ENCODE results near the gene KCNIP4.
"Not testable (repeated sequence)": the region's sequence is repeated elsewhere in the genome, so short reads cannot be mapped to it uniquely, and the experiment has no call there.

KCNIP4 gene

GRCh38 chr4:20829617-20830357, 1118.8 kb downstream of the KCNIP4 start:
- FAIRE-seq, result no peak

GRCh38 chr4:20825505-20825904, 1123.1 kb downstream of the KCNIP4 start:
- no peak for FAIRE-seq

GRCh38 chr4:20816287-20816686, 1132.3 kb downstream of the KCNIP4 start:
- FAIRE-seq, result no peak

- no peak for FAIRE-seq
Measured at GRCh38 chr4:20813700-20814099, 1134.9 kb downstream of the KCNIP4 start.

- FAIRE-seq, result no peak
Measured at GRCh38 chr4:20809812-20810211, 1138.8 kb downstream of the KCNIP4 start.

- no peak for FAIRE-seq
Measured at GRCh38 chr4:20805716-20806115, 1142.9 kb downstream of the KCNIP4 start.

- FAIRE-seq, result no peak
Measured at GRCh38 chr4:20787940-20788665, 1160.5 kb downstream of the KCNIP4 start.

GRCh38 chr4:20783134-20783533, 1165.4 kb downstream of the KCNIP4 start:
- not testable (repeated sequence) for FAIRE-seq

- FAIRE-seq, result no peak
Measured at GRCh38 chr4:20778896-20779295, 1169.7 kb downstream of the KCNIP4 start.

- no peak for FAIRE-seq
Measured at GRCh38 chr4:20773144-20773997, 1175.2 kb downstream of the KCNIP4 start.

GRCh38 chr4:20764366-20764992, 1184.1 kb downstream of the KCNIP4 start:
- no peak for FAIRE-seq

- no peak for FAIRE-seq
Measured at GRCh38 chr4:20761826-20762225, 1186.7 kb downstream of the KCNIP4 start.

GRCh38 chr4:20761382-20761781, 1187.2 kb downstream of the KCNIP4 start:
- FAIRE-seq, result no peak

GRCh38 chr4:20760053-20760452, 1188.5 kb downstream of the KCNIP4 start:
- no peak for FAIRE-seq

- no peak for FAIRE-seq
Measured at GRCh38 chr4:20754036-20754435, 1194.5 kb downstream of the KCNIP4 start.

- FAIRE-seq, result no peak
Measured at GRCh38 chr4:20752641-20753040, 1195.9 kb downstream of the KCNIP4 start.

GRCh38 chr4:20746000-20746399, 1202.6 kb downstream of the KCNIP4 start:
- not testable (repeated sequence) for FAIRE-seq

- peak; percentile 40 for FAIRE-seq
Measured at GRCh38 chr4:20735931-20736330, 1212.6 kb downstream of the KCNIP4 start.

- FAIRE-seq, result no peak
Measured at GRCh38 chr4:20724915-20725314, 1223.7 kb downstream of the KCNIP4 start.

- no peak for FAIRE-seq
Measured at GRCh38 chr4:20723463-20723862, 1225.1 kb downstream of the KCNIP4 start.

- no peak for FAIRE-seq
Measured at GRCh38 chr4:20723019-20723418, 1225.6 kb downstream of the KCNIP4 start.

- no peak for FAIRE-seq
Measured at GRCh38 chr4:20711335-20711734, 1237.2 kb downstream of the KCNIP4 start.
